ENCODE data around the gene RNF32. TPM values are rescaled to one million over a fixed set of nuclear protein-coding genes. Genes with fewer than 3 reads are reported as not detected.

The RNF32 gene
- polyA plus RNA-seq, 1 donor = 3.7 TPM

DNA sequence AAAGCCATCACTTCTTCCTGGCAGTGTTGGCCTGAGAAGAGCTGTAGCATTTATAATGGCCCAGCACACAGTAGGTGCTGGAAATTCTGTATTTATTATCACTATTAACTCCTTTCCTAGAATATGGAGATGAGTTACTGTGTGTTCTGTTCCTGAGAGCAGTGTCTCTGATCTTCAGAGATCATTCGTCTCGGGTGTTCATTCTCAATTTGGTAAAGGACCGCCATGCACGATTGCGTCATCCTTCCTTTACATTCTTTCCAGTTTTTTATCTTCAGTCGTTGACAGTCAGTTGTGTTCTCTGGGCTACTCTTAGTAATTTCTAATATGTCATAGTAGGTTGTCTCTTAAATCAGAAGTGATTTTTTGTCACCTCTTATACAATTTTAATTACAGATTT, 18.6 kb downstream of the RNF32 start:
- Histone ChIP-seq H3K27ac (ENCODE audit: low read length) (no peak overlapping the region), H3K9me3 (ENCODE audit: control insufficient read depth, low read depth, low read length) (peaks cover 2% of the 10 kb centered on the region), H3K36me3 (ENCODE audit: control insufficient read depth, insufficient read depth, low read length) (no peaks in the 10 kb centered on the region)

DNA sequence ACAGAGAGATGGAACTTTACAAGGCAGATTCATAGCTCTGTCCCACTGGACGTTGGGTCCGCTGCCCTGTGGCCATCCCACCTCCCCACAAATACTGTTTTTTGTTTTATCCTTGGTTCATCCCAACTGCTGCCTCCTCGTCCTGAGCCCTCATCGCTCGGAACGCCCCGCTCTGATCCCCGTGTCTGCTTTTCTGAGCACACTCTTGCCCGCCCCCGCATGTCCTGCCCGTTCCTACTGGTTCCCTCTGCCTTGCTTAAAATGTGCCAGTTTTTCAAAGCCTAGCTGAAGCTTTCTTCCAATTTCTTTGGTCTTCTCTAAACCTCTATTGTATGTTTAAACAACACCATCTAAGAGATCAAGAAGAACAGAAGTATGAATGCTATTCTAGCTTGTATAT, 19.4 kb downstream of the RNF32 start:
- H3K36me3 ChIP-seq (ENCODE audit: control insufficient read depth, insufficient read depth, low read length) = no peaks in the 10 kb centered on the region
- H3K27me3 ChIP-seq (ENCODE audit: control insufficient read depth, insufficient read depth, low read length) = no peaks in the 10 kb centered on the region
- H3K4me3 ChIP-seq (ENCODE audit: low read length) = no peak overlapping the region
- H3K9me3 ChIP-seq (ENCODE audit: control insufficient read depth, low read depth, low read length) = peaks cover 2% of the 10 kb centered on the region
- no peak overlapping the region for H3K27ac ChIP-seq (ENCODE audit: low read length)
- H3K4me1 ChIP-seq (ENCODE audit: control insufficient read depth, insufficient read depth, low read length) = peaks cover 16% of the 10 kb centered on the region
- DNase-seq = no peak
- no CpG with 5 or more reads among the region's 11 CpGs for WGBS (ENCODE audit: insufficient coverage, low lambda C conversion rate)

More for the DNA sequence above, 18.6 kb downstream of the RNF32 start:
- Histone ChIP-seq H3K4me1 (ENCODE audit: control insufficient read depth, insufficient read depth, low read length) (peaks cover 16% of the 10 kb centered on the region), H3K4me3 (ENCODE audit: low read length) (no peak overlapping the region), H3K27me3 (ENCODE audit: control insufficient read depth, insufficient read depth, low read length) (no peaks in the 10 kb centered on the region)
- 87% methylated on average over 3 of the region's 6 CpGs for WGBS (ENCODE audit: insufficient coverage, low lambda C conversion rate)
- DNase-seq = no peak

DNA sequence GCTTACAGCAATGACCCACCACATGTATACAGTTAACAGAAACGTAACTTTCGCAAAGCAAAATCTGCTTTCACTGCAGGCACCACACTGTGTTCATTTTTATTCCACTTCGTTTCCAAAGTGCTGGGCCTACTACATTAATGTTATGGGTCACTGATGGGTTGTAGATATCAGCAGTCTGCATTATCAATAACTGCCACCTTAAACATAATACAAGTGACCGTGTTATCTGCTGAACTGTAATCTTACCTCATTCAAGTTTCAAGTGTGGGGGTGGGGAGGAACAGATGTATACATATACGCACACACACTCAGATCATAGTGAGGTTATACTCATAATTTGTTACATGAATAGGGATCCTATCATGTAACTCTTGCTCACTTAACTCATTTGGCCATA, 21.1 kb downstream of the RNF32 start:
- DNase-seq = no peak
- Histone ChIP-seq H3K9me3 (ENCODE audit: control insufficient read depth, low read depth, low read length) (peaks cover 1% of the 10 kb centered on the region), H3K4me1 (ENCODE audit: control insufficient read depth, insufficient read depth, low read length) (peaks cover 16% of the 10 kb centered on the region), H3K4me3 (ENCODE audit: low read length) (no peak overlapping the region), H3K27ac (ENCODE audit: low read length) (peak overlapping the region; percentile 23), H3K27me3 (ENCODE audit: control insufficient read depth, insufficient read depth, low read length) (no peaks in the 10 kb centered on the region), H3K36me3 (ENCODE audit: control insufficient read depth, insufficient read depth, low read length) (no peaks in the 10 kb centered on the region)
- WGBS (ENCODE audit: insufficient coverage, low lambda C conversion rate) = 73% methylated on average over 3 of the region's 5 CpGs

DNA sequence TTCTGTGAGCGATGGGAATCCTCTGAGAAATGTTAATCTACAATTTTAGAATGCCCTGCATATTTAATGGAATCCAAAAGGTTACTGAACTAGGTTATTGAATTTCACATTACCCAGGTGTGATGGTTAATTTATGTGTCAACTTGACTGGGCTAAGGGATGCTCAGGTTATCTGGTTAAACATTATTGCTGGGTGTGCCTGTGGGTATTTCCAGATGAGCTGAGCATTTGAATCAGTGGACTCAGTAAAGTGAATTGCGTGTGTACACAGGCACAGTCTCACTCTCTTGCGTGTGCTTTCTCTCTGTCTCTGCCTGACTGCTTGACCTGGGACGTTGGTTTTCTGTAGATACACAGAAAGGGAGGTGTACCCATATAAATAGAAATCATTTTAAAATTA, 21.7 kb downstream of the RNF32 start:
- 42% methylated on average over 2 of the region's 4 CpGs for WGBS (ENCODE audit: insufficient coverage, low lambda C conversion rate)
- H3K4me1 ChIP-seq (ENCODE audit: control insufficient read depth, insufficient read depth, low read length) = peaks cover 16% of the 10 kb centered on the region

DNA sequence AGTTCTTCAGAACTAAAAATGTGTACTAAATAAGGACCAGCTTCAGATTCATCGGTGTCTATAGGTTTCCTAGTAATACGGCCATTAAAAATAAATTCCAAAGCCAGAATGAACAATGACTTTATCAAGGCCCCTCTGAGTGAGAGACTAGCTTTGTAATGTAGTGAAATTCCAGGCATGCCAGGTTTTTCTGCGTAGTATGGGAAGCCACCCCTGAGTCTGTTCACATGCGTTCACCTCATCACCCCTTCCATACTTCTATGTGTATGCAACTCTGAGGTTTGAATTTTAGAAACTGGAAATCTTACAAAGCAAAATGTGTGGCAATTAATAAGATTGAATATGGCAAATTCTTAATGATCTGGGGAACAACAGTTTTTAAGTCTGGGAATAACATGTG, 24.5 kb downstream of the RNF32 start:
- H3K4me3 ChIP-seq (ENCODE audit: low read length) = no peak overlapping the region

More for the DNA sequence above, 21.7 kb downstream of the RNF32 start:
- H3K36me3 ChIP-seq (ENCODE audit: control insufficient read depth, insufficient read depth, low read length) = no peaks in the 10 kb centered on the region
- no peaks in the 10 kb centered on the region for H3K27me3 ChIP-seq (ENCODE audit: control insufficient read depth, insufficient read depth, low read length)
- DNase-seq = peak; percentile 64 to 68
- H3K27ac ChIP-seq (ENCODE audit: low read length) = peak overlapping the region; percentile 52
- no peak overlapping the region for H3K4me3 ChIP-seq (ENCODE audit: low read length)
- H3K9me3 ChIP-seq (ENCODE audit: control insufficient read depth, low read depth, low read length) = no peaks in the 10 kb centered on the region

DNA sequence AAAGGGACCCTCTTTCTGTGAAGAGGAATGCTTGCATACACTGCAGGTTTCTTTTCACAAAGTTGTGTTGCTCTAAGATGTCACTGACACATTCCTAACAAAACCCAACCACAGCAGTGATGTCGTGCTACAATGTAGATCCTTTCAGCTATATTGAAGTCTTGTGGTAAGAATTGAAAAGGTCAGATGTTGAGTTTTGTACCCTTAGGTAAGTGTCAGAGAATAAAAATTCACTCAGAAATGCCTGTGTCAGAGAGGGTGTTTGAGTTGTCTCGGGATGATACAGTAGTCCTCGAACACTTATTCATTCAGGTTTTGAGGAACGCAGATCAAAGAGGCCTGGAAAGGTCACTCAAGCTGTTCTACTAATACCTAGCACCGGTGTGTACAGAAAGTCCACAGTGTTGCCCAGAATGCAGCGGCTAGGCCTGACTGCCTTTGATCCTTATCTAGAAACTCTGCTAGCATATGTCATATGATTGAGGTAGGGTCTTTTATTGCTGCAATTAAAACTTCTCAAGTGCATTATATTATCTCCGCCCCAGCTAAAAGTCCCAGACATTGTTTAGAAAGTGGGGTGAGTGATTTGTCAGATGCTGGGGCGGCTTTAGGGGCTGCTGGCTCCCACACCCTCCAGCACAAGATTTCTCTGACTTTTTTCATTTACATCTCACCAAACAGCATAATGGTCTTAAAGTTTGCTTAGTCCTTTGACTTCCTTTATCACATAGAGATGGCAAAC, 26.0 kb downstream of the RNF32 start:
- peak; percentile 44 to 78 for DNase-seq
- Histone ChIP-seq H3K27me3 (ENCODE audit: control insufficient read depth, insufficient read depth, low read length) (no peaks in the 10 kb centered on the region), H3K9me3 (ENCODE audit: control insufficient read depth, low read depth, low read length) (no peaks in the 10 kb centered on the region), H3K4me1 (ENCODE audit: control insufficient read depth, insufficient read depth, low read length) (peaks cover 20% of the 10 kb centered on the region), H3K36me3 (ENCODE audit: control insufficient read depth, insufficient read depth, low read length) (no peaks in the 10 kb centered on the region), H3K4me3 (ENCODE audit: low read length) (no peak overlapping the region), H3K27ac (ENCODE audit: low read length) (peak overlapping the region; percentile 68)
- no CpG with 5 or more reads among the region's 8 CpGs for WGBS (ENCODE audit: insufficient coverage, low lambda C conversion rate)

More for the DNA sequence above, 24.5 kb downstream of the RNF32 start:
- Histone ChIP-seq H3K4me1 (ENCODE audit: control insufficient read depth, insufficient read depth, low read length) (peaks cover 30% of the 10 kb centered on the region), H3K27ac (ENCODE audit: low read length) (no peak overlapping the region), H3K9me3 (ENCODE audit: control insufficient read depth, low read depth, low read length) (no peaks in the 10 kb centered on the region), H3K36me3 (ENCODE audit: control insufficient read depth, insufficient read depth, low read length) (no peaks in the 10 kb centered on the region), H3K27me3 (ENCODE audit: control insufficient read depth, insufficient read depth, low read length) (no peaks in the 10 kb centered on the region)
- no peak for DNase-seq
- no CpG with 5 or more reads among the region's 4 CpGs for whole genome bisulfite sequencing (ENCODE audit: insufficient coverage, low lambda C conversion rate)

DNA sequence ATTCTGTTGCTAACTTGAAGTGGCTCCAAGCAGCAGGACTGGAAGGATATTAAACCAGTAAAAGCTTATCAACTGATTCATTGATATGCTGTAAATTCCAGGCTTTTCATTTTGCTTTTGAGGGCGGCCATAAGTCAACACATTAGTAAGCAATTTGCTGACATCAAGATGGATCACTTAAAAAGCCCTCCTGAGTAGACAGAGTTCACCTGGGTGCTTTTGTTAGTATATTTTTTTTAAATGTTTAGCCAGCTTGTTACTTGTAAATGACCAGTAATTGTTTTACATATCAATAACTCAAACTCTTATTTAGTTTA, 26.5 kb downstream of the RNF32 start:
- no peaks in the 10 kb centered on the region for H3K36me3 ChIP-seq (ENCODE audit: control insufficient read depth, insufficient read depth, low read length)
- WGBS (ENCODE audit: insufficient coverage, low lambda C conversion rate) = 17% methylated on average over 1 of the region's 1 CpG
- H3K4me1 ChIP-seq (ENCODE audit: control insufficient read depth, insufficient read depth, low read length) = peaks cover 14% of the 10 kb centered on the region
- peak overlapping the region; percentile 68 for H3K27ac ChIP-seq (ENCODE audit: low read length)
- DNase-seq = no peak
- no peaks in the 10 kb centered on the region for H3K27me3 ChIP-seq (ENCODE audit: control insufficient read depth, insufficient read depth, low read length)
- no peak overlapping the region for H3K4me3 ChIP-seq (ENCODE audit: low read length)
- H3K9me3 ChIP-seq (ENCODE audit: control insufficient read depth, low read depth, low read length) = no peaks in the 10 kb centered on the region

DNA sequence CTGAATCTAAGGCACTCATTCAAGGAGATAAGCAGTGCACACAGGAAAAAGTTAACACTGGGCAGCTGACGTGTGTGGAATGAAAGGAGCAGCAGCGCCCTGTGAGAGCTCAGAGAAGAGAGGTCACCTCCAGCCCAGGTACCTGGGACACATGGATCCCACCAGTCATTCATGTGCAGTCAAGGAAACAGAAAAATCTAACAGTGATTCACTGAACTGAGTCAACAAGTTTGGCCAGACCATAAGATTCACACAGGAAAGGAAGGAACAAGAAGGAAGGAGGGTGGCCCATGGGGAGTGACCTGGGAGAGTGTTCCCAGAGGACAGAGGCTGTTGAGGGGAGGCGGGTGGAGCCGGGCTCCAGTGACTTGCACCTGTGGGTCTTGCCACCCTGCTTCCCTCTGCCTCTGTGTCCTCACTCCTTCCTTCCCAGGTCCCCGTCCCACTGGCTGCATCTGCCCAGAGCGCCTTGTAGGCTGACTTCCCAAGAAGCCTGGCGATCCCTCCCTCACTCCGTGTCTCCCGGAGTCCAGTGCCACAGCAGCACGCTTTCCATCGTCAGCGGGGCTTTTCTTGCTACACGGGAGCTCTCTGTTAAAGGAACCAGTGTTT, 27.7 kb downstream of the RNF32 start:
- Histone ChIP-seq H3K4me3 (ENCODE audit: low read length) (no peak overlapping the region), H3K36me3 (ENCODE audit: control insufficient read depth, insufficient read depth, low read length) (peaks cover 4% of the 10 kb centered on the region), H3K27me3 (ENCODE audit: control insufficient read depth, insufficient read depth, low read length) (no peaks in the 10 kb centered on the region), H3K9me3 (ENCODE audit: control insufficient read depth, low read depth, low read length) (no peaks in the 10 kb centered on the region), H3K27ac (ENCODE audit: low read length) (peak overlapping the region; percentile 68), H3K4me1 (ENCODE audit: control insufficient read depth, insufficient read depth, low read length) (peaks cover 14% of the 10 kb centered on the region)
- WGBS (ENCODE audit: insufficient coverage, low lambda C conversion rate) = no CpG with 5 or more reads among the region's 13 CpGs
- peak in 1 of 2 donors; percentile 58 for DNase-seq

DNA sequence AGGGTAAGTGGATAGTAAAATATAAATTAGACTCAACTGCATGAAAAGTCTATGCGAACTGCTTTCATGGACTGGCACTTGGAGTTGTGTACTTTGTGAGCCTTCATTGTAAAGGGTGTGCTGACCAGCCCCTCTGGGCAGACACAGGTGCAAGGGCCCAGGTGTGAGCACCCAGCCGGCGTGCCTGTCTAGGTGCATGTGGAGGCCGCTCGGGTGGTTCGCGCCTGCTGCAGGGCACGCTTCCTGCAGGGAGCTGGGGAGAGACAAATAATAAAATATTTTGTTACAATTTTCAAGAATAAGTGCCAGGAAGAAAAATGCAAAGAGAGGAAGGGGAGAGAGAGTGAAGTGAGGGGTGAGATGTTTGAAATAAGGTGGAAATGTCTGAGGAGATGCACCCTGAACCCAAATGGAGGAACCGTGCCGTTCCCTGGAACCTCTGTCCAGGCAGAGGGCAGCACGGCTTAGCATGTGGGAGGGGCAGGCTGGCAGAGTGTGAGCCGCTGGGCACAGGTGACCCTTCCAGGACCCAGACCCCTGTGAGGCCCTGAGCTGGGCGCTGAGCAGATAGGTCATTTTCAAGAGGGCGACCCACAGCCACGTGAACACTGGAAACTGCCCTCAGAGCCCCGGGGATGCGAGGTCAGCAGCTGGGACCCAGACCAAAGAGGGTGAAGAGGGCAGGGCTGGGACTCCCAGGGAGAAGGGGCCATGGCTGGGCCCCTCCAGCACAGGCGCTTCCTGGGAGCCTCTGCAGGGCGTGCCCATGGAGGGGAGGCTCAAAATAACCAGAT, 28.7 kb downstream of the RNF32 start:
- H3K9me3 ChIP-seq (ENCODE audit: control insufficient read depth, low read depth, low read length) = no peaks in the 10 kb centered on the region
- no peaks in the 10 kb centered on the region for H3K27me3 ChIP-seq (ENCODE audit: control insufficient read depth, insufficient read depth, low read length)
- 100% methylated on average over 1 of the region's 19 CpGs for WGBS (ENCODE audit: insufficient coverage, low lambda C conversion rate)
- no peak overlapping the region for H3K27ac ChIP-seq (ENCODE audit: low read length)
- peaks cover 7% of the 10 kb centered on the region for H3K36me3 ChIP-seq (ENCODE audit: control insufficient read depth, insufficient read depth, low read length)
- DNase-seq = no peak
- peaks cover 14% of the 10 kb centered on the region for H3K4me1 ChIP-seq (ENCODE audit: control insufficient read depth, insufficient read depth, low read length)
- H3K4me3 ChIP-seq (ENCODE audit: low read length) = no peak overlapping the region

DNA sequence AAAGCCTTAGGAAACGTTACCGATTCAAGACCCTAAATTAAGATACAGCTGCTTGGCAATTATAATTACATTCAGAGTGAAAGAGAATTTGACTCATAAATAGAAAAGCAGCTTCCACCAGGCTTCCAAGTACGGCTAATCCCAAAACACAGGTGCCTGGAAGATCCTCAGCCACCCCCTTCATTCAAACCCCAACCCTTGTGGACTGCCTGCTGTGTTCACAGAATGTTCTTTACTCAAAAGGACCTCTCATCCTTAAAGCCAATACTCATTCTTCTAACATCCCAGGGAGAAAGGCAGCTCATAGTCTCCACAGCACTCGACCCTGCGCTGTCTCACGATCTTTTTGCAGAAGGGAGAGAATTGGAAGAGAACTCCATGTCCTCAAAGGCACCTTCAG, 32.9 kb downstream of the RNF32 start:
- 100% methylated on average over 2 of the region's 6 CpGs for WGBS (ENCODE audit: insufficient coverage, low lambda C conversion rate)
- no peak for DNase-seq

More for the DNA sequence above, 32.9 kb downstream of the RNF32 start:
- no peaks in the 10 kb centered on the region for H3K27me3 ChIP-seq (ENCODE audit: control insufficient read depth, insufficient read depth, low read length)
- no peak overlapping the region for H3K4me3 ChIP-seq (ENCODE audit: low read length)
- no peaks in the 10 kb centered on the region for H3K9me3 ChIP-seq (ENCODE audit: control insufficient read depth, low read depth, low read length)
- peaks cover 33% of the 10 kb centered on the region for H3K36me3 ChIP-seq (ENCODE audit: control insufficient read depth, insufficient read depth, low read length)
- H3K4me1 ChIP-seq (ENCODE audit: control insufficient read depth, insufficient read depth, low read length) = peaks cover 2% of the 10 kb centered on the region
- no peak overlapping the region for H3K27ac ChIP-seq (ENCODE audit: low read length)
